GDM1 (cell line): ENCODE data around the gene DDX52.
"Not testable (repeated sequence)": the region's sequence is repeated elsewhere in the genome, so short reads cannot be mapped to it uniquely, and the experiment has no call there.

Source experiments
- DNase-seq: peaks from one replicate; lab custom pipeline; 2025; lab: John Stamatoyannopoulos, UW

Gene DDX52

DNA sequence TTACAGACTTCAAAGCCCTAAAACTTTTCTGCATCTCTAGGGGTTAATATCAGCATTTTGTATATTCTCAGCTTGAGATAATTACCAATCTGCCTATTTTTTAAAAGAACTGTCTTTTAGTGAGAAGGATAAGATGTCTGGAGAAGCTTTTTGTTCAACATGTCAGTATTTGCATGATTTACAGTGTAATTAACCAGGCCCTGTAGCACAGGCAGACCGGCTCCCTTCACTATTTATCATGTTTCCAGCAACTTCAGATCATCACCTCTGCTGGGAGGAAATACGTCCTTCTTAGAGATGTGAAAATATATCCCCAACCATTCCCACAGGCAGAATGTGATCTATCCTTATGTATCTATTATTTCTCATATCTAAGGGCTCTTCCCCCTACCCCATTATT, 8.6 kb upstream of the DDX52 start:
- no peak for DNase-seq

GRCh38 chr17:37650419-37651003, 7.3 kb upstream of the DDX52 start:
- no peak for DNase-seq

DNA sequence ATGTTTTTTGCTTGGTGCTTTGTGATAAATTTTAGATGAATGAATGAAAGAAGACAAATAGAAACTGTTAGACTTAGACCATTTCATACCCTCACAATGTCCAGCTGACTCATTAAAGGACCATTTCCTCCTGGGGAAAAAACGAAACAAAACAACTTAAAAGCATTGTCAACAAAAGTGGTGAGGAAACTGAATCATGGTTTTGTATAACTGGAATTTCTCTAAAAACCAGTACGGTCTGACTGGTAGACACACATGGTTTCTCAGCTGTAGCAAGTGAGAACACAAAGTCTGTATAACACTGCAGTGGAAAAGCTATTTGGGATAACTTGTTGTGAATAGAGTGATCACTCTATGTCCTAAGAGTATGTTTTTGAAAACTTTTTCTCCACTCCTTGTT, 5.3 kb upstream of the DDX52 start:
- no peak for DNase-seq

DNA sequence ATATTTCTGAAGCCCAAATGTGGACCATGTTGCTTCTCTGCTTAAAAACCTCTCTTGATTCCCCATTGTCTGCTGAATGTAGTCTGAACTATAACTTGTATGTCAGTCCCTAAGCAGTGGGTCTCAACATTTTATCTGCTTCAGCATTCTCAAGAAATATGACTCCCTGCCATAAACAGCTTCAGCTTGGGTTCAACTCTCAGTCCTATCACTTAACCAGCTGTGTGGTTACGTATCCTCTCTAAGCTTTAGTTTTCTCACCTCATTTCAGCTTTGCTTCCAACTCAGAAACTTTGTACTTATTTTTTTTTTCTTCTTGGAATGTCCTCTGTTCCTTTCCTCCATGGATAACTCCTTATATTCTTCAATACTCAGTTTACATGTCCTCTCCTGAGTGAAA, 4.6 kb upstream of the DDX52 start:
- DNase-seq: no peak

GRCh38 chr17:37643869-37644268, 623 bp upstream of the DDX52 start:
- no peak for DNase-seq

- no peak for DNase-seq
Observed at GRCh38 chr17:37642681-37643080, 565 bp downstream of the DDX52 start.

DNA sequence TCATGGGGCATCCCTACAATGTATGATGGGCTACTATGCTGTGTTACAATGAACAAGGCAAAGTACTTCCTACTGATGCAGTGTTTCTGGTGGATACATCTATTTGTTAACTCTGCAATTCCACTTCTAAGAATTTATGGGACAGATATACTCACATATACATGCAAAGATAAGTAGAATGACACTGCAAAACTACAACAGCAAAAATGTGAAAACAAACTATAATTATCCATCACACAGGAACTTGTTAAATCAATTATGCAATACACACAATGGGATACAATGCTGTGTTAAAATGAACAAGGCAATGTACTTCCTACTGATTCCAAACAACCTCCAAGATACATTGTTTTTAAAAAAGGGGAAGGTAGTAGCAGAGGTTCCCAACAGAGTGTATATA, 3.2 kb downstream of the DDX52 start:
- DNase-seq: no peak

- no peak for DNase-seq
Observed at GRCh38 chr17:37637956-37638355, 5.3 kb downstream of the DDX52 start.

GRCh38 chr17:37616430-37616829, 26.8 kb downstream of the DDX52 start:
- DNase-seq: not testable (repeated sequence)

DNA sequence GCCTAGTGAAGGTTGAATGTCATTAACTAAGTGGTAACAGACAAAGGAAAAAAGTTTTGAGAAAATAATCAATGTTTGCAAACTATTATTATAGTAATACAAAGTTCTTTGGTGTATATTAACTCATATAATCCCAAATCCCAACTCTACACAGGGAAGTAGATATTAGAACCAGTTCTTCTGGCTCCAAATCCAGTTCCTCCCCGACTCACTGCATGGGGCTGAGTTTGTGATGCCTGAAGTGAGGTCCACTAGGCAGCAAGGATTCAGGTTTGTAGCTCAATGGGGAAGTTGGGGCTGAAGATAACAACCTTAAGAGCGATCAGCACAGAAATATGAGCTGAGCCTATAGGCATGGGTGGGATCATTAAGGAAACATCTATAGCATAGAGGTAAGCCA, 28.4 kb downstream of the DDX52 start:
- no peak for DNase-seq

DNA sequence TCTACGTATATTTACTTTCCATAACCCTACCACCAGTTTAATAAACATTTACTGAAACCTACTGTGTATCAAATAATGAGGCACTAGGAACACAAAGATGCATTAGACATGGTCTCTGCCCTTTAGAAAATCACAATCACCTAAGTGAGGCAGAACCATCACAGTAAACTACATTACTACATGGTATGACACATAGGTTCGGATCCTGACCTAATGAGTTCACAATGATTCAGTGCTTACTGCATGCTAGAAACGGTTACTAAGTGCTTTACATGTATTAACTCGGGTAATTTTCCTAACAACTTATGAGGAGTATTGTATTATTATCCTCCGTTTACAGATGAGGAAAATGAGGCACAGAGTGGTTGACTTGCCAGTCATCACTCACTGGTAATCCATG, 28.9 kb downstream of the DDX52 start:
- DNase-seq: no peak

DNA sequence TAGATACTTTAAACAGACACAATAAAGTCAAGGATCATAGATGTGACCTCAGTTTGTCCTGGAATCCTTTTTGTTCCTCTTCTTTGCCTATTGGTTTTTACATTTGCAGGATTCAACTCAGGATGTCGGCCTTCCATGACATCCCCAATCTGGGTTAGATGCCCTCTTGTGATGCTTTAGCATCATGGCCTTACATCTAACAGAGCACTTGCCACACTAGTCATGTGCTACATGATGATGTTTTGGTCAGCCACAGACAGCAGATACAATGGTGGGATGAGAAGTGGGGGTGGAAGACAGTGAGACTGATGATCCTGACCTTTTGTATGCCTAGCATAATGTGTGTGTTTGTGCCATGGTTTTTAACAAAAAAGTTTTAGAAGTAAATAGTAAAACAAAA, 32.3 kb downstream of the DDX52 start:
- no peak for DNase-seq

GRCh38 chr17:37610041-37610420, 33.2 kb downstream of the DDX52 start:
- DNase-seq: not testable (repeated sequence)

GRCh38 chr17:37609170-37610040, 33.8 kb downstream of the DDX52 start, which contains the start of gene SYNRG:
SYNRG (minus strand) TSS chr17:37609418; CDS start chr17:37609355, 63 bp downstream.
- peak; percentile 95 for DNase-seq

- peak; percentile 20 for DNase-seq
Observed at GRCh38 chr17:37608351-37609169, 34.7 kb downstream of the DDX52 start.

GRCh38 chr17:37607637-37608331, 35.5 kb downstream of the DDX52 start:
- no peak for DNase-seq

- DNase-seq: peak; percentile 10
Observed at GRCh38 chr17:37605813-37606505, 37.3 kb downstream of the DDX52 start.

- DNase-seq: no peak
Observed at GRCh38 chr17:37605081-37605480, 38.2 kb downstream of the DDX52 start.

DNA sequence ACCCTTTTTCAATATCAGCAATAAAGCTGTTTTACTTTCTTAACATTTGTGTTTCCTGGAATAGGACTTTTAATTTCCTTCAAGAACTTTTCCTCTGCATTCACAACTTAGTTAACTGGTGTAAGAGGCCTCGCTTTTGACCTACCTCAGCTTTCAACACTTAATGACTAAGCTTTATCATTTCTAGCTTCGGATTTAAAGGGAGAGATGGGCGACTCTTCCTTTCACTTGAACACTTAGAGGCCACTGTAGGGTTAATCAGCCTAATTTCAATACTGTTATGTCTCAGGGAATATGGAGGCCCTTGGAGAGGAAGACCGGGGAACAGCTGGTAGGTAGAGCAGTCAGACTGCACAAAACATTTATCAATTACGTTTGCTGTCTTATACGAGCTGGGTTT, 38.7 kb downstream of the DDX52 start:
- no peak for DNase-seq

- no peak for DNase-seq
Observed at GRCh38 chr17:37598145-37598544, 45.1 kb downstream of the DDX52 start.

GRCh38 chr17:37592291-37592690, 51.0 kb downstream of the DDX52 start:
- no peak for DNase-seq
